Measurements from ENCODE around the gene TOX2.

GRCh38 chr20:43922614-43923013 is 8.0 kb downstream of the TOX2 start:
- TF ChIP-seq SIN3A (IDR thresholded peaks at IDR 0.05; ENCODE audit: borderline replicate concordance, insufficient read depth, low read depth, low read length) (no peak), CTCF (IDR thresholded peaks at IDR 0.05) (no peak)

Data from Panc1 (cell line).